Kidney capillary endothelial cell (primary cell): Measurements from ENCODE around the gene TFF2.
A peak's percentile ranks its signal among the peaks of the same experiment; 100 is the strongest.

Experiments used
- DNase-seq: peaks from one replicate; pipeline ENCODE4 v3.0.0-alpha.2; 2018; ENCODE audit warnings: low spot score

TFF2 gene

GRCh38 chr21:42350927-42351426 lies at the start of gene TFF2:
TFF2 (minus strand) TSS chr21:42350994; CDS start chr21:42350957, 37 bp downstream.
- DNase-seq = no peak

- DNase-seq = no peak
These were observed 49.7 kb upstream of the TFF2 start for GRCh38 chr21:42400525-42400924.

GRCh38 chr21:42398436-42399028 lies 47.7 kb upstream of the TFF2 start:
- DNase-seq = no peak

GRCh38 chr21:42397746-42398394 lies 47.1 kb upstream of the TFF2 start:
- no peak for DNase-seq

- no peak for DNase-seq
These were observed 46.3 kb upstream of the TFF2 start for GRCh38 chr21:42396799-42397745.

- DNase-seq = no peak
These were observed 45.3 kb upstream of the TFF2 start, which contains the start of gene TMPRSS3 for GRCh38 chr21:42395905-42396651. TMPRSS3 (minus strand) TSS chr21:42396052; CDS start chr21:42395417, 635 bp downstream.

GRCh38 chr21:42395302-42395701 lies 44.5 kb upstream of the TFF2 start:
- DNase-seq = no peak

- DNase-seq = no peak
These were observed 42.7 kb upstream of the TFF2 start for GRCh38 chr21:42393443-42393950.

GRCh38 chr21:42392731-42393442 lies 42.1 kb upstream of the TFF2 start:
- peak; percentile 78 for DNase-seq

- no peak for DNase-seq
These were observed 40.5 kb upstream of the TFF2 start for GRCh38 chr21:42391297-42391696.

GRCh38 chr21:42390696-42391095 lies 39.9 kb upstream of the TFF2 start:
- no peak for DNase-seq

- no peak for DNase-seq
These were observed 39.4 kb upstream of the TFF2 start for GRCh38 chr21:42390193-42390592.

GRCh38 chr21:42389449-42389835 lies 38.6 kb upstream of the TFF2 start:
- DNase-seq = no peak

GRCh38 chr21:42388740-42389448 lies 38.1 kb upstream of the TFF2 start:
- DNase-seq = no peak

- DNase-seq = no peak
These were observed 37.1 kb upstream of the TFF2 start for GRCh38 chr21:42387843-42388340.

GRCh38 chr21:42387164-42387563 lies 36.4 kb upstream of the TFF2 start:
- no peak for DNase-seq

GRCh38 chr21:42386034-42386591 lies 35.3 kb upstream of the TFF2 start:
- no peak for DNase-seq

- DNase-seq = no peak
These were observed 34.8 kb upstream of the TFF2 start for GRCh38 chr21:42385619-42386018.

GRCh38 chr21:42384989-42385388 lies 34.2 kb upstream of the TFF2 start:
- DNase-seq = no peak
